Ecto neural progenitor cell (in vitro differentiated cells): ENCODE measurements around the gene MRPS21.
"Not testable (repeated sequence)": the region's sequence is repeated elsewhere in the genome, so short reads cannot be mapped to it uniquely, and the experiment has no call there.

Experiments
- DNase-seq: peaks from one replicate; pipeline ENCODE4 v3.0.0-alpha.2; 2018; ENCODE audit warnings: low spot score

Gene MRPS21

GRCh38 chr1:150281758-150282557, 11.7 kb upstream of the MRPS21 start, which contains the start of gene CIART:
Gene CIART, plus strand, starts transcription at chr1:150282554. Its CDS starts 714 bp downstream, at chr1:150283268.
- DNase-seq: peak; percentile 95

- DNase-seq: no peak
These were observed 11.1 kb upstream of the MRPS21 start for GRCh38 chr1:150282558-150282958.

GRCh38 chr1:150283260-150283659, 10.4 kb upstream of the MRPS21 start:
- DNase-seq: no peak

- no peak for DNase-seq
These were observed 5.3 kb upstream of the MRPS21 start for GRCh38 chr1:150288382-150288781.

- DNase-seq: no peak
These were observed 4.8 kb upstream of the MRPS21 start for GRCh38 chr1:150288822-150289221.

GRCh38 chr1:150295476-150295875, 1.8 kb downstream of the MRPS21 start:
- no peak for DNase-seq

GRCh38 chr1:150299716-150300115, 6.1 kb downstream of the MRPS21 start:
- no peak for DNase-seq

- DNase-seq: no peak
These were observed 8.7 kb downstream of the MRPS21 start for GRCh38 chr1:150302338-150302737.

- no peak for DNase-seq
These were observed 9.2 kb downstream of the MRPS21 start for GRCh38 chr1:150302902-150303301.

- DNase-seq: not testable (repeated sequence)
These were observed 14.9 kb downstream of the MRPS21 start for GRCh38 chr1:150308585-150308984.

- DNase-seq: no peak
These were observed 16.3 kb downstream of the MRPS21 start for GRCh38 chr1:150309758-150310508.

GRCh38 chr1:150311762-150312161, 18.1 kb downstream of the MRPS21 start:
- DNase-seq: no peak

GRCh38 chr1:150314691-150315090, 21.0 kb downstream of the MRPS21 start:
- not testable (repeated sequence) for DNase-seq

GRCh38 chr1:150320667-150320978, 27.0 kb downstream of the MRPS21 start:
- no peak for DNase-seq

- no peak for DNase-seq
These were observed 28.1 kb downstream of the MRPS21 start for GRCh38 chr1:150321826-150322166.

GRCh38 chr1:150322310-150322709, 28.6 kb downstream of the MRPS21 start:
- DNase-seq: no peak

- DNase-seq: no peak
These were observed 39.1 kb downstream of the MRPS21 start for GRCh38 chr1:150332651-150333290.

GRCh38 chr1:150346316-150346715, 52.7 kb downstream of the MRPS21 start:
- no peak for DNase-seq

- no peak for DNase-seq
These were observed 59.2 kb downstream of the MRPS21 start for GRCh38 chr1:150352866-150353265.
